H7 (cell line): ENCODE results near the gene ARHGAP22. TPM values are rescaled to one million over a fixed set of nuclear protein-coding genes. Genes with fewer than 3 reads are reported as not detected.

Experiments
- DNase-seq: peaks from one replicate; pipeline ENCODE4 v3.0.0; 2012
- H3K27me3 ChIP-seq: 2 replicates; pipeline ENCODE4 v1.6.0; 2011; ENCODE audit warnings: mild to moderate bottlenecking, low read length; ENCODE audit not compliant: control insufficient read depth, insufficient read depth
- H3K36me3 ChIP-seq: replicated peaks from 2 replicates; pipeline ENCODE4 v1.5.1; 2011; ENCODE audit warnings: low read length; ENCODE audit not compliant: control insufficient read depth, insufficient read depth
- H3K4me3 ChIP-seq: 2 replicates; pipeline ENCODE4 v1.5.1; 2011; ENCODE audit warnings: low read depth, mild to moderate bottlenecking, control low read depth, low read length, moderate library complexity; ENCODE audit not compliant: insufficient read depth
- total RNA-seq: library from RNA; depleted of rRNA; stranded (reverse); fragments of >200 nt; shearing (Covaris generic); gene quantifications from 2 replicates; pipeline ENCODE4 v1.2.3, GENCODE V29; 2014

Gene ARHGAP22
- total RNA-seq, 1 experiment from 2014 or later: 9.1 TPM

GRCh38 chr10:48417374-48417773 lies 187.5 kb downstream of the ARHGAP22 start:
- Histone ChIP-seq H3K4me3 (no peak overlapping the region), H3K27me3 (no peaks in the 10 kb centered on the region), H3K36me3 (peaks cover 1% of the 10 kb centered on the region; the same call in 1 of the 2 replicates)
- no peak for DNase-seq

GRCh38 chr10:48416584-48417232 lies 188.2 kb downstream of the ARHGAP22 start:
- H3K36me3 ChIP-seq: peaks cover 1% of the 10 kb centered on the region; the same call in 1 of the 2 replicates
- H3K27me3 ChIP-seq: no peaks in the 10 kb centered on the region
- H3K4me3 ChIP-seq: no peak overlapping the region
- no peak for DNase-seq

- H3K27me3 ChIP-seq: no peaks in the 10 kb centered on the region
- DNase-seq: no peak
- peaks cover 1% of the 10 kb centered on the region; the same call in 1 of the 2 replicates for H3K36me3 ChIP-seq
- no peak overlapping the region for H3K4me3 ChIP-seq
These were observed 190.1 kb downstream of the ARHGAP22 start for GRCh38 chr10:48414778-48415177.

GRCh38 chr10:48414160-48414559 lies 190.7 kb downstream of the ARHGAP22 start:
- no peaks in the 10 kb centered on the region for H3K27me3 ChIP-seq
- H3K36me3 ChIP-seq: peaks cover 1% of the 10 kb centered on the region; the same call in 1 of the 2 replicates
- no peak overlapping the region for H3K4me3 ChIP-seq
- DNase-seq: no peak

- H3K27me3 ChIP-seq: no peaks in the 10 kb centered on the region
- DNase-seq: no peak
- H3K4me3 ChIP-seq: no peak overlapping the region
- H3K36me3 ChIP-seq: no peaks in the 10 kb centered on the region
These were observed 191.9 kb downstream of the ARHGAP22 start for GRCh38 chr10:48412933-48413332.

GRCh38 chr10:48412081-48412480 lies 192.8 kb downstream of the ARHGAP22 start:
- DNase-seq: no peak

GRCh38 chr10:48411510-48411909 lies 193.4 kb downstream of the ARHGAP22 start:
- Histone ChIP-seq H3K4me3 (no peak overlapping the region), H3K36me3 (no peaks in the 10 kb centered on the region), H3K27me3 (no peaks in the 10 kb centered on the region)
- no peak for DNase-seq

More at GRCh38 chr10:48412081-48412480, 192.8 kb downstream of the ARHGAP22 start:
- H3K36me3 ChIP-seq: no peaks in the 10 kb centered on the region
- no peak overlapping the region for H3K4me3 ChIP-seq
- H3K27me3 ChIP-seq: no peaks in the 10 kb centered on the region

- DNase-seq: no peak
- H3K27me3 ChIP-seq: no peaks in the 10 kb centered on the region
- H3K36me3 ChIP-seq: no peaks in the 10 kb centered on the region
- no peak overlapping the region for H3K4me3 ChIP-seq
These were observed 194.4 kb downstream of the ARHGAP22 start for GRCh38 chr10:48410503-48410902.

- no peak for DNase-seq
- H3K27me3 ChIP-seq: no peaks in the 10 kb centered on the region
These were observed 198.2 kb downstream of the ARHGAP22 start for GRCh38 chr10:48406658-48407057.

GRCh38 chr10:48406204-48406603 lies 198.7 kb downstream of the ARHGAP22 start:
- no peaks in the 10 kb centered on the region for H3K36me3 ChIP-seq
- H3K27me3 ChIP-seq: no peaks in the 10 kb centered on the region
- no peak overlapping the region for H3K4me3 ChIP-seq
- DNase-seq: peak; percentile 7

More at GRCh38 chr10:48406658-48407057, 198.2 kb downstream of the ARHGAP22 start:
- Histone ChIP-seq H3K36me3 (no peaks in the 10 kb centered on the region), H3K4me3 (no peak overlapping the region)

GRCh38 chr10:48404646-48405045 lies 200.2 kb downstream of the ARHGAP22 start:
- no peaks in the 10 kb centered on the region for H3K27me3 ChIP-seq
- no peak overlapping the region for H3K4me3 ChIP-seq
- no peaks in the 10 kb centered on the region for H3K36me3 ChIP-seq
- no peak for DNase-seq

GRCh38 chr10:48400850-48401220 lies 204.0 kb downstream of the ARHGAP22 start:
- Histone ChIP-seq H3K4me3 (no peak overlapping the region), H3K36me3 (no peaks in the 10 kb centered on the region), H3K27me3 (no peaks in the 10 kb centered on the region)
- DNase-seq: no peak

GRCh38 chr10:48400129-48400849 lies 204.6 kb downstream of the ARHGAP22 start:
- no peak for DNase-seq
- no peak overlapping the region for H3K4me3 ChIP-seq
- H3K36me3 ChIP-seq: no peaks in the 10 kb centered on the region
- no peaks in the 10 kb centered on the region for H3K27me3 ChIP-seq

- Histone ChIP-seq H3K27me3 (no peaks in the 10 kb centered on the region), H3K4me3 (no peak overlapping the region), H3K36me3 (no peaks in the 10 kb centered on the region)
- DNase-seq: no peak
These were observed 205.3 kb downstream of the ARHGAP22 start for GRCh38 chr10:48399551-48399950.

- no peaks in the 10 kb centered on the region for H3K36me3 ChIP-seq
- H3K27me3 ChIP-seq: no peaks in the 10 kb centered on the region
- no peak overlapping the region for H3K4me3 ChIP-seq
- no peak for DNase-seq
These were observed 205.8 kb downstream of the ARHGAP22 start for GRCh38 chr10:48399056-48399541.
